Cardiac muscle cell (in vitro differentiated cells and primary cell): ENCODE measurements around the gene CHP2. TPM values are rescaled to one million over a fixed set of nuclear protein-coding genes. Genes with fewer than 3 reads are reported as not detected.
"Not testable (repeated sequence)": the region's sequence is repeated elsewhere in the genome, so short reads cannot be mapped to it uniquely, and the experiment has no call there.

ENCODE experiments used
- DNase-seq, 2 donors: peaks; one replicate each; pipeline versions ENCODE4 v3.0.0 to v3.0.0-alpha.2; 2010 to 2017; ENCODE audit warnings: low read depth in 1 of 2, low spot score in 1 of 2
- H3K27ac ChIP-seq: fragments of 200-600 bp; sonication (generic); 2 replicates; pipeline ENCODE4 v1.5.1; 2016
- H3K27me3 ChIP-seq: fragments of 200-600 bp; sonication (generic); 2 replicates; pipeline ENCODE4 v1.6.0; 2016; ENCODE audit warnings: control low read depth
- H3K36me3 ChIP-seq: fragments of 200-600 bp; sonication (generic); 2 replicates; pipeline ENCODE4 v1.5.1; 2016; ENCODE audit warnings: control low read depth
- H3K4me1 ChIP-seq: fragments of 200-600 bp; sonication (generic); 2 replicates; pipeline ENCODE4 v1.8.1; 2017; ENCODE audit warnings: low read depth, mild to moderate bottlenecking, mixed run types
- H3K4me3 ChIP-seq: fragments of 200-600 bp; sonication (generic); 2 replicates; pipeline ENCODE4 v1.5.1; 2016; ENCODE audit warnings: mild to moderate bottlenecking
- H3K9me3 ChIP-seq: fragments of 200-600 bp; sonication (generic); 2 replicates; pipeline ENCODE4 v1.5.1; 2017; ENCODE audit warnings: low read depth, mild to moderate bottlenecking, control low read depth
- polyA plus RNA-seq: library from polyadenylated mRNA; unstranded; fragments of >200 nt; fragmentation: Nextera tagmentation; extraction: Ambion mirVana; gene quantifications from 2 replicates; pipeline ENCODE4 v1.2.1, GENCODE V29; 2016
- total RNA-seq: library from RNA; depleted of rRNA; stranded (reverse); fragments of >200 nt; gene quantifications from 2 replicates; pipeline ENCODE4 v1.2.3, GENCODE V29; 2016
- TF ChIP-seq, protein P1 (sequence below): IDR thresholded peaks from 2 replicates; pipeline ENCODE4 v1.5.1; 2012; ENCODE audit warnings: low read depth, mild to moderate bottlenecking, low read length

CHP2 gene
- total and polyA plus RNA-seq, 2 experiments from 2014 or later: not detected

- TF ChIP-seq, protein P1, sequence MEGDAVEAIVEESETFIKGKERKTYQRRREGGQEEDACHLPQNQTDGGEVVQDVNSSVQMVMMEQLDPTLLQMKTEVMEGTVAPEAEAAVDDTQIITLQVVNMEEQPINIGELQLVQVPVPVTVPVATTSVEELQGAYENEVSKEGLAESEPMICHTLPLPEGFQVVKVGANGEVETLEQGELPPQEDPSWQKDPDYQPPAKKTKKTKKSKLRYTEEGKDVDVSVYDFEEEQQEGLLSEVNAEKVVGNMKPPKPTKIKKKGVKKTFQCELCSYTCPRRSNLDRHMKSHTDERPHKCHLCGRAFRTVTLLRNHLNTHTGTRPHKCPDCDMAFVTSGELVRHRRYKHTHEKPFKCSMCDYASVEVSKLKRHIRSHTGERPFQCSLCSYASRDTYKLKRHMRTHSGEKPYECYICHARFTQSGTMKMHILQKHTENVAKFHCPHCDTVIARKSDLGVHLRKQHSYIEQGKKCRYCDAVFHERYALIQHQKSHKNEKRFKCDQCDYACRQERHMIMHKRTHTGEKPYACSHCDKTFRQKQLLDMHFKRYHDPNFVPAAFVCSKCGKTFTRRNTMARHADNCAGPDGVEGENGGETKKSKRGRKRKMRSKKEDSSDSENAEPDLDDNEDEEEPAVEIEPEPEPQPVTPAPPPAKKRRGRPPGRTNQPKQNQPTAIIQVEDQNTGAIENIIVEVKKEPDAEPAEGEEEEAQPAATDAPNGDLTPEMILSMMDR: no peak
- Histone ChIP-seq H3K27ac (no peak overlapping the region), H3K27me3 (peaks cover 51% of the 10 kb centered on the region), H3K4me1 (no peaks in the 10 kb centered on the region), H3K9me3 (no peaks in the 10 kb centered on the region), H3K4me3 (no peak overlapping the region), H3K36me3 (no peaks in the 10 kb centered on the region)
- DNase-seq: no peak
These were observed 44.3 kb upstream of the CHP2 start for GRCh38 chr16:23710504-23710903.

DNA sequence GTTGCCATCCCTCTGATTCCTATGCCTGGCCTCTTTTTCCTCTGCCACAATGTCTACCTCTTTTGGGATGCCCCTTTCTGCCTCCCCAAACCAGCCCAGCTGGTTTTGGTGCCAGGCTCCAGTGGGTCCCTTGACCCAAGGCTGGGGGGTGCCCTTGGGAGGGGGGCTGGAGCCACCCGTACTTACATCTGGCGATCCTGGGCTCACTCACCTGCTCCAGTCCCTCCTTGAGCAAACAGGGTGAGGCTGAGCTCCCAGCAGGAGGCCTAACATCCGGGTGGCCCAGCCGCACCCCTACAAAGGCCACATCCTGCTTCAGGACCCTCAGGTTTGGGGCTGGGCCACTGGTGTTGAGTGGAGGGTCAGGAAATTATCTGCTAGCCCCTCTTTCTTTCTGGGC is 43.0 kb upstream of the CHP2 start:
- Histone ChIP-seq H3K9me3 (no peaks in the 10 kb centered on the region), H3K27me3 (peaks cover 53% of the 10 kb centered on the region), H3K36me3 (no peaks in the 10 kb centered on the region), H3K27ac (no peak overlapping the region), H3K4me3 (no peak overlapping the region), H3K4me1 (no peaks in the 10 kb centered on the region)
- TF ChIP-seq, protein P1: no peak
- no peak for DNase-seq

- Histone ChIP-seq H3K4me1 (no peaks in the 10 kb centered on the region), H3K9me3 (no peaks in the 10 kb centered on the region), H3K36me3 (no peaks in the 10 kb centered on the region), H3K4me3 (no peak within 1 kb of the TSS), H3K27me3 (peaks cover 57% of the 10 kb centered on the region), H3K27ac (no peak within 1 kb of the TSS)
- TF ChIP-seq, protein P1: no peak
- no peak for DNase-seq
These were observed 41.9 kb upstream of the CHP2 start, which contains the start of gene ERN2 for GRCh38 chr16:23712976-23713375. Gene ERN2, minus strand, starts transcription at chr16:23713222. Its CDS starts 35 bp downstream, at chr16:23713187.

GRCh38 chr16:23716484-23716883 is 38.3 kb upstream of the CHP2 start:
- Histone ChIP-seq H3K27me3 (peaks cover 49% of the 10 kb centered on the region), H3K4me3 (no peak overlapping the region), H3K36me3 (no peaks in the 10 kb centered on the region), H3K27ac (no peak overlapping the region), H3K9me3 (no peaks in the 10 kb centered on the region), H3K4me1 (no peaks in the 10 kb centered on the region)
- TF ChIP-seq, protein P1: no peak
- DNase-seq: no peak

GRCh38 chr16:23722613-23723240 is 32.1 kb upstream of the CHP2 start:
- H3K36me3 ChIP-seq, H3K4me1 ChIP-seq, H3K27ac ChIP-seq, DNase-seq, H3K27me3 ChIP-seq, H3K4me3 ChIP-seq, H3K9me3 ChIP-seq: not testable (repeated sequence)

GRCh38 chr16:23724096-23724784 is 30.6 kb upstream of the CHP2 start:
- no peaks in the 10 kb centered on the region for H3K4me1 ChIP-seq
- DNase-seq: no peak
- no peaks in the 10 kb centered on the region for H3K9me3 ChIP-seq
- no peak overlapping the region for H3K27ac ChIP-seq
- H3K36me3 ChIP-seq: no peaks in the 10 kb centered on the region
- H3K27me3 ChIP-seq: no peaks in the 10 kb centered on the region
- TF ChIP-seq, protein P1: no peak
- no peak overlapping the region for H3K4me3 ChIP-seq
